B cell (primary cell): ENCODE measurements around the gene PPP2R2B. TPM values are rescaled to one million over a fixed set of nuclear protein-coding genes. Genes with fewer than 3 reads are reported as not detected.

ENCODE experiments used
- ATAC-seq: fragments of 200-7000 bp; cut with Tn5 transposase; one replicate; pipeline ENCODE4 v1.10.0; 2021; ENCODE audit warnings: low read depth, mild to moderate bottlenecking, moderate number of reproducible peaks, moderate library complexity
- CTCF ChIA-PET: fragments of 350-600 bp; sonication (Branson Sonifier 250); formaldehyde crosslinking; loops from one replicate; lab custom pipeline; 2021; ENCODE audit warnings: antibody characterized with exemption, inconsistent platforms; lab: Charles Lee
- POLR2A ChIA-PET: fragments of 350-600 bp; sonication (Branson Sonifier 250); formaldehyde crosslinking; loops from one replicate; lab custom pipeline; 2021; ENCODE audit warnings: antibody characterized with exemption; lab: Charles Lee
- DNase-seq: peaks from one replicate; pipeline ENCODE4 v3.0.0; 2013
- H2AFZ ChIP-seq: 2 replicates; pipeline ENCODE4 v1.6.1; 2012; ENCODE audit warnings: mild to moderate bottlenecking, low read depth, low read length; ENCODE audit not compliant: insufficient read depth, poor library complexity, severe bottlenecking
- H3K27ac ChIP-seq, 2 donors: 1 replicate in 1 of 2; 2 replicates in 1 of 2; pipeline ENCODE4 v1.5.1; 2012 to 2013; ENCODE audit warnings: low read length in 2 of 2, mild to moderate bottlenecking in 2 of 2, moderate library complexity in 1 of 2
- H3K27me3 ChIP-seq, 4 experiments: fragments of 200-600 bp in 1 of 4; sonication (generic) in 1 of 4; replicated peaks in 1 of 4; 1 replicate in 2 of 4; 2 replicates in 2 of 4; pipeline versions ENCODE4 v1.6.1 to v1.7.0; 2013 to 2016; ENCODE audit warnings: low read length in 3 of 4, mild to moderate bottlenecking in 2 of 4, mixed read lengths in 1 of 4, moderate library complexity in 1 of 4; ENCODE audit not compliant: insufficient read depth in 4 of 4, control insufficient read depth in 3 of 4; ENCODE audit errors: control extremely low read depth in 1 of 4
- H3K36me3 ChIP-seq, 2 experiments: replicated peaks in 1 of 2; 1 replicate in 1 of 2; 2 replicates in 1 of 2; pipeline versions ENCODE4 v1.6.1 to v1.7.1; 2013; ENCODE audit warnings: low read length in 1 of 2; ENCODE audit not compliant: insufficient read depth in 2 of 2, control insufficient read depth in 1 of 2; ENCODE audit errors: control extremely low read depth in 1 of 2, extremely low read depth in 1 of 2
- H3K4me1 ChIP-seq, 2 donors: fragments of 200-600 bp in 1 of 2; sonication (generic) in 1 of 2; 1 replicate in 1 of 2; 2 replicates in 1 of 2; pipeline versions ENCODE4 v1.5.1 to v1.6.1; 2013 to 2017; ENCODE audit warnings: low read length in 2 of 2; ENCODE audit not compliant: control insufficient read depth in 2 of 2, insufficient read depth in 2 of 2
- H3K4me2 ChIP-seq: replicated peaks from 2 replicates; pipeline ENCODE3; 2012; ENCODE audit warnings: mild to moderate bottlenecking, low read depth, low read length; ENCODE audit not compliant: poor library complexity, severe bottlenecking
- H3K4me3 ChIP-seq, 5 experiments: fragments of 200-600 bp in 1 of 5; sonication (generic) in 1 of 5; 1 replicate in 3 of 5; 2 replicates in 2 of 5; pipeline versions ENCODE4 v1.5.1 to v1.7.0; 2011 to 2016; ENCODE audit warnings: low read length in 4 of 5, mild to moderate bottlenecking in 4 of 5, low read depth in 2 of 5, control low read depth in 1 of 5, moderate library complexity in 1 of 5; ENCODE audit not compliant: insufficient read depth in 1 of 5; ENCODE audit errors: control extremely low read depth in 1 of 5, extremely low read depth in 1 of 5
- H3K79me2 ChIP-seq: fragments of 200-600 bp; sonication (generic); one replicate; pipeline ENCODE4 v1.6.0; 2016; ENCODE audit warnings: low read length; ENCODE audit not compliant: control insufficient read depth, insufficient read depth
- H3K9ac ChIP-seq: fragments of 200-600 bp; sonication (generic); 2 replicates; pipeline ENCODE4 v1.6.1; 2017; ENCODE audit warnings: mild to moderate bottlenecking, low read length, moderate library complexity
- H3K9me3 ChIP-seq, 3 donors: one replicate each; pipeline versions ENCODE4 v1.6.1 to v1.7.1; 2013; ENCODE audit warnings: low read length in 2 of 3; ENCODE audit not compliant: control insufficient read depth in 2 of 3, insufficient read depth in 1 of 3; ENCODE audit errors: control extremely low read depth in 1 of 3
- H4K20me1 ChIP-seq: 2 replicates; pipeline ENCODE4 v1.6.0; 2012; ENCODE audit warnings: mild to moderate bottlenecking, low read length; ENCODE audit not compliant: insufficient read depth, control insufficient read depth, poor library complexity, severe bottlenecking
- H3K27ac Mint-ChIP-seq: one replicate; pipeline ENCODE4 v1.8.0; 2021; ENCODE audit warnings: mixed read lengths
- H3K27me3 Mint-ChIP-seq: one replicate; pipeline ENCODE4 v1.8.0; 2021; ENCODE audit warnings: mixed read lengths
- H3K4me1 Mint-ChIP-seq: one replicate; pipeline ENCODE4 v1.8.0; 2021; ENCODE audit warnings: mixed read lengths
- H3K4me3 Mint-ChIP-seq: one replicate; pipeline ENCODE4 v1.8.0; 2021; ENCODE audit warnings: mixed read lengths
- H3K9me3 Mint-ChIP-seq: one replicate; pipeline ENCODE4 v1.8.0; 2022; ENCODE audit warnings: mixed read lengths; ENCODE audit not compliant: insufficient read depth
- EZH2 ChIP-seq: IDR thresholded peaks from 2 replicates; pipeline ENCODE4 v1.6.1; 2012; ENCODE audit warnings: borderline replicate concordance, low read depth, mild to moderate bottlenecking, moderate library complexity, low read length; ENCODE audit not compliant: insufficient read depth, poor library complexity, severe bottlenecking
- WGBS: methylation state at CpG from one replicate; pipeline ENCODE4 v1.1.5; 2013; ENCODE audit warnings: missing lambda C conversion rate; ENCODE audit not compliant: insufficient coverage; 5-methylcytosine and 5-hydroxymethylcytosine counted together
- intact Hi-C: fragments of 100-400 bp; cut with micrococcal nuclease; formaldehyde crosslinking; loops from one replicate; pipeline ENCODE4 v1.10.0; 2022
- polyA plus RNA-seq: library from polyadenylated mRNA; depleted of rRNA; stranded (reverse); fragments of >200 nt; gene quantifications from 2 replicates; pipeline ENCODE4 v1.2.3, GENCODE V29; 2012
- total RNA-seq, 2 donors: library from RNA; stranded (reverse); fragments of 120-200 nt in 1 of 2; gene quantifications; 1 replicate in 1 of 2; 2 replicates in 1 of 2; pipeline versions ENCODE4 v1.2.3 to v1.2.4, GENCODE V29; 2013 to 2022
- TF ChIP-seq, protein P1 (sequence below): fragments of 200-600 bp; IDR thresholded peaks from one replicate; pipeline ENCODE4 v1.8.0; 2022; ENCODE audit warnings: antibody characterized with exemption, mild to moderate bottlenecking

PPP2R2B gene
- total and polyA plus RNA-seq, 2 donors (not counting 1 experiment from before 2014, with no cell fraction given), result 0.03 TPM; not detected in 1

DNA sequence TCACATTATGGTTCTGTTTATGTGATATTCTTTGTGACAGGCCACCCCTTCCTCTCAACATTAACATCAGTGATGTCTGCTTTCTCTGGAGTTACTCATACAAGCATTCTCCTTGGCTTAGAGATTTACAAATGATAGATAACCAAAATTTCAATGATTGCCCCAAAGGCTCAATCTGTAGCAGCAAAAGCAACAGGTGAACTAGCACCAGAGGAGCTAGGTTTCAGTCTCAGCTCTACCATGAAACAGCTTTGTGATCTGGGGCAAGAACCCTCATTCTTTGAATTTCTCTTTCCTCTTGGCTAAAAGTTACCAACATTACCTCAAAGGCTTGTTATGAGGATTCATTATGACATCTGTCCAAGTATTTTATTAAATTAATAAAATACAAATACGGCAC lies 120.5 kb downstream of the PPP2R2B start:
- H3K9me3 ChIP-seq, result no peaks in the 10 kb centered on the region
- H3K4me2 ChIP-seq, result no peak overlapping the region
- Mint-ChIP-seq H3K27me3 (no peaks in the 10 kb centered on the region), H3K27ac (no peak overlapping the region), H3K9me3 (no peaks in the 10 kb centered on the region), H3K4me1 (no peaks in the 10 kb centered on the region), H3K4me3 (no peak overlapping the region)
- TF ChIP-seq, protein P1, sequence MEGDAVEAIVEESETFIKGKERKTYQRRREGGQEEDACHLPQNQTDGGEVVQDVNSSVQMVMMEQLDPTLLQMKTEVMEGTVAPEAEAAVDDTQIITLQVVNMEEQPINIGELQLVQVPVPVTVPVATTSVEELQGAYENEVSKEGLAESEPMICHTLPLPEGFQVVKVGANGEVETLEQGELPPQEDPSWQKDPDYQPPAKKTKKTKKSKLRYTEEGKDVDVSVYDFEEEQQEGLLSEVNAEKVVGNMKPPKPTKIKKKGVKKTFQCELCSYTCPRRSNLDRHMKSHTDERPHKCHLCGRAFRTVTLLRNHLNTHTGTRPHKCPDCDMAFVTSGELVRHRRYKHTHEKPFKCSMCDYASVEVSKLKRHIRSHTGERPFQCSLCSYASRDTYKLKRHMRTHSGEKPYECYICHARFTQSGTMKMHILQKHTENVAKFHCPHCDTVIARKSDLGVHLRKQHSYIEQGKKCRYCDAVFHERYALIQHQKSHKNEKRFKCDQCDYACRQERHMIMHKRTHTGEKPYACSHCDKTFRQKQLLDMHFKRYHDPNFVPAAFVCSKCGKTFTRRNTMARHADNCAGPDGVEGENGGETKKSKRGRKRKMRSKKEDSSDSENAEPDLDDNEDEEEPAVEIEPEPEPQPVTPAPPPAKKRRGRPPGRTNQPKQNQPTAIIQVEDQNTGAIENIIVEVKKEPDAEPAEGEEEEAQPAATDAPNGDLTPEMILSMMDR, result no peak
- TF ChIP-seq EZH2, result no peak
- H3K27ac ChIP-seq, result no peak overlapping the region
- no peaks in the 10 kb centered on the region for H3K36me3 ChIP-seq
- POLR2A ChIA-PET, result no interaction called here
- CTCF ChIA-PET, result no interaction called here
- no CpG with 5 or more reads among the region's 1 CpG for WGBS
- H4K20me1 ChIP-seq, result no peaks in the 10 kb centered on the region
- intact Hi-C loops, result no loop called here
- no peak overlapping the region for H3K4me3 ChIP-seq
- H3K4me1 ChIP-seq, result no peaks in the 10 kb centered on the region
- no peaks in the 10 kb centered on the region for H3K27me3 ChIP-seq
- no peak for ATAC-seq
- no peak overlapping the region for H3K9ac ChIP-seq
- DNase-seq, result no peak
- no peak overlapping the region for H2AFZ ChIP-seq
- H3K79me2 ChIP-seq, result no peaks in the 10 kb centered on the region

DNA sequence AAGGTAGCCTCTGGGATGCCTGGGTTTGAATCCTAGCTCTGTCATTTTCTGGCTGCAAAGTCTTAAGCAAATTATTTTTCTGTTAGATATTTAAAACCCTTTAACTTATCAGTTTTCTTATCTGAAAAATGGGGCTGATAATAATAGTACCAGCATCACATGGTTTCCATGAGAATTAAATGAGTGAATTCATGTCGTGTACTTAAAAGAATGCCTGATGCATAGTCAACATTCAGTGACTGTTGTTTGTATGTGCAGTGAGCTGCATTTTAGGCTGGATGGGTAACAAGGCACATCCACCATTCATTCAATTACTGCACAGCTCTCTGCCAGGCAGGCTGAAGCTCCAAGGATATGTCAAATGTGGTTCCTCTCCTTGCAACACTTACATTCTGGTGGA lies 122.0 kb downstream of the PPP2R2B start:
- intact Hi-C loops, result no loop called here
- no peaks in the 10 kb centered on the region for H4K20me1 ChIP-seq
- POLR2A ChIA-PET, result no interaction called here

More for the DNA sequence above, 122.0 kb downstream of the PPP2R2B start:
- Histone ChIP-seq H2AFZ (no peak overlapping the region), H3K27ac (no peak overlapping the region), H3K9ac (no peak overlapping the region), H3K27me3 (no peaks in the 10 kb centered on the region), H3K9me3 (no peaks in the 10 kb centered on the region), H3K4me1 (no peaks in the 10 kb centered on the region), H3K79me2 (no peaks in the 10 kb centered on the region), H3K36me3 (no peaks in the 10 kb centered on the region), H3K4me3 (no peak overlapping the region), H3K4me2 (no peak overlapping the region)
- H3K27me3 Mint-ChIP-seq, result no peaks in the 10 kb centered on the region
- ATAC-seq, result no peak
- no peaks in the 10 kb centered on the region for H3K9me3 Mint-ChIP-seq
- CTCF ChIA-PET, result interaction anchor here (0.6 kb wide), 1 partner anchor 29 kb away, joined by 4 read pairs; no protein-coding TSS in a partner anchor
- no peak for TF ChIP-seq EZH2
- TF ChIP-seq, protein P1, result no peak
- H3K27ac Mint-ChIP-seq, result no peak overlapping the region
- DNase-seq, result no peak
- H3K4me1 Mint-ChIP-seq, result no peaks in the 10 kb centered on the region
- WGBS, result no CpG with 5 or more reads among the region's 1 CpG
- H3K4me3 Mint-ChIP-seq, result no peak overlapping the region
